Lower leg skin (tissue), 3 donors: ENCODE data around the gene SLC10A4.

Experiments
- CTCF ChIP-seq, 3 donors: fragments of 450-650 bp; IDR thresholded peaks; one replicate each; pipeline ENCODE4 v1.5.1; 2016; ENCODE audit warnings: antibody characterized with exemption in 3 of 3, mild to moderate bottlenecking in 3 of 3, moderate library complexity in 2 of 3
- POLR2A ChIP-seq, 2 donors: fragments of 450-650 bp; IDR thresholded peaks; one replicate each; pipeline ENCODE4 v1.6.1; 2016 to 2017; ENCODE audit warnings: antibody characterized with exemption in 2 of 2, mild to moderate bottlenecking in 1 of 2, moderate library complexity in 1 of 2

- TF ChIP-seq CTCF (IDR thresholded peaks at IDR 0.05) (no peak), POLR2A (IDR thresholded peaks at IDR 0.05) (no peak)
These were observed 36.5 kb upstream of the SLC10A4 start for GRCh38 chr4:48446642-48447041.
